Keratinocyte (primary cell): Measurements from ENCODE around the gene UQCRQ. TPM values are rescaled to one million over a fixed set of nuclear protein-coding genes. Genes with fewer than 3 reads are reported as not detected.

Source experiments
- DNase-seq: peaks from one replicate; pipeline ENCODE4 v3.0.0-alpha.2; 2011; ENCODE audit warnings: low read depth, missing footprints, low spot score
- FAIRE-seq: peaks from 2 replicates; lab custom pipeline; 2011; peaks lifted over from hg19 to GRCh38; lab: Jason Lieb, UNC
- H2AFZ ChIP-seq: 2 replicates; pipeline ENCODE4 v1.6.0; 2012; ENCODE audit warnings: low read length, control low read depth, inconsistent platforms; ENCODE audit not compliant: control insufficient read depth
- H3K27ac ChIP-seq: 2 replicates; pipeline ENCODE4 v1.5.1; 2011; ENCODE audit warnings: low read length; ENCODE audit not compliant: control insufficient read depth, insufficient read depth
- H3K27me3 ChIP-seq: 3 replicates; pipeline ENCODE4 v1.6.0; 2011; ENCODE audit warnings: low read length; ENCODE audit not compliant: control insufficient read depth, insufficient read depth; ENCODE audit errors: extremely low read depth
- H3K36me3 ChIP-seq, 2 experiments: 2 replicates in 1 of 2; 3 replicates in 1 of 2; pipeline ENCODE4 v1.5.1; 2011; ENCODE audit warnings: low read length in 2 of 2, mild to moderate bottlenecking in 1 of 2; ENCODE audit not compliant: control insufficient read depth in 2 of 2, insufficient read depth in 2 of 2; ENCODE audit errors: extremely low read depth in 1 of 2
- H3K4me1 ChIP-seq: 3 replicates; pipeline ENCODE4 v1.5.1; 2011; ENCODE audit warnings: low read length; ENCODE audit not compliant: control insufficient read depth, insufficient read depth; ENCODE audit errors: extremely low read depth
- H3K4me2 ChIP-seq: 3 replicates; pipeline ENCODE4 v1.6.0; 2011; ENCODE audit warnings: low read depth, low read length; ENCODE audit not compliant: control insufficient read depth, insufficient read depth; ENCODE audit errors: extremely low read depth
- H3K4me3 ChIP-seq, 3 experiments: fragments of 200-600 bp in 1 of 3; sonication (generic) in 1 of 3; 2 replicates in 2 of 3; 3 replicates in 1 of 3; pipeline ENCODE4 v1.5.1; 2011 to 2016; ENCODE audit warnings: low read length in 3 of 3, mild to moderate bottlenecking in 3 of 3, control low read depth in 2 of 3, inconsistent platforms in 1 of 3, low read depth in 1 of 3, mixed read lengths in 1 of 3, mixed run types in 1 of 3, moderate library complexity in 1 of 3; ENCODE audit not compliant: control insufficient read depth in 2 of 3, insufficient read depth in 2 of 3; ENCODE audit errors: extremely low read depth in 1 of 3
- H3K79me2 ChIP-seq: 2 replicates; pipeline ENCODE4 v1.6.0; 2012; ENCODE audit warnings: low read length; ENCODE audit not compliant: control insufficient read depth, insufficient read depth
- H3K9ac ChIP-seq: 3 replicates; pipeline ENCODE4 v1.6.0; 2011; ENCODE audit warnings: low read length; ENCODE audit not compliant: control insufficient read depth, insufficient read depth; ENCODE audit errors: extremely low read depth
- H3K9me1 ChIP-seq: 3 replicates; pipeline ENCODE4 v1.6.0; 2011; ENCODE audit warnings: low read length; ENCODE audit not compliant: control insufficient read depth, insufficient read depth; ENCODE audit errors: extremely low read depth
- H3K9me3 ChIP-seq: 2 replicates; pipeline ENCODE4 v1.5.1; 2012; ENCODE audit warnings: low read depth, low read length; ENCODE audit not compliant: control insufficient read depth
- H4K20me1 ChIP-seq: 3 replicates; pipeline ENCODE4 v1.6.0; 2011; ENCODE audit warnings: low read length; ENCODE audit not compliant: control insufficient read depth, insufficient read depth; ENCODE audit errors: extremely low read depth
- CTCF ChIP-seq, 3 experiments: IDR thresholded peaks in 1 of 3; conservative IDR thresholded peaks in 1 of 3; optimal IDR thresholded peaks in 1 of 3; 2 replicates in 2 of 3; 3 replicates in 1 of 3; pipeline versions ENCODE3 to v1.5.1; 2011; ENCODE audit warnings: low read length in 3 of 3, mild to moderate bottlenecking in 3 of 3, moderate library complexity in 2 of 3, control low read depth in 1 of 3, inconsistent platforms in 1 of 3; ENCODE audit not compliant: insufficient read depth in 2 of 3; ENCODE audit errors: extremely low read depth in 1 of 3
- EZH2 ChIP-seq: IDR thresholded peaks from one replicate; pipeline ENCODE4 v1.6.1; 2012; ENCODE audit warnings: inconsistent platforms, mild to moderate bottlenecking, low read length, moderate library complexity
- dilution Hi-C: fragments of 300-500 bp; cut with MboI; formaldehyde crosslinking; loops from one replicate; pipeline ENCODE4 v1.7.0; 2020; ENCODE audit warnings: low sequenced_read_pairs; ENCODE audit not compliant: extremely low pct_ligation_motif_present
- polyA plus RNA-seq, 5 experiments: library from polyadenylated mRNA; depleted of rRNA in 3 of 5; stranded (reverse) in 3 of 5; stranded (forward) in 1 of 5; unstranded in 1 of 5; fragments of >200 nt; gene quantifications; 1 replicate in 1 of 5; 2 replicates in 3 of 5; 3 replicates in 1 of 5; pipeline versions ENCODE4 v1.2.1 to v1.2.3, GENCODE V29; 2011 to 2012; ENCODE audit warnings: missing spikeins in 2 of 5, low read depth in 1 of 5, low replicate concordance in 1 of 5

Gene UQCRQ
- polyA plus RNA-seq, 1 donor (not counting 4 experiments of a cell fraction or from before 2014, with no cell fraction given): 488 TPM

- Histone ChIP-seq H3K36me3 (no peaks in the 10 kb centered on the region), H3K4me2 (no peak overlapping the region), H2AFZ (no peak overlapping the region), H3K9me3 (no peaks in the 10 kb centered on the region), H3K27me3 (no peaks in the 10 kb centered on the region), H3K9ac (no peak overlapping the region), H3K4me1 (peaks cover 3% of the 10 kb centered on the region), H3K79me2 (no peaks in the 10 kb centered on the region), H3K27ac (no peak overlapping the region), H3K9me1 (no peaks in the 10 kb centered on the region), H4K20me1 (no peaks in the 10 kb centered on the region), H3K4me3 (no peak overlapping the region)
- FAIRE-seq: no peak
- dilution Hi-C loops: no loop called here
- DNase-seq: no peak
- no peak for TF ChIP-seq CTCF (optimal IDR thresholded peaks at IDR 0.05 in 1 of 3, IDR thresholded peaks at IDR 0.05 in 1 of 3, conservative IDR thresholded peaks at IDR 0.05 in 1 of 3; ENCODE audit: extremely low read depth in 1 of 3, insufficient read depth in 2 of 3, low read length in 3 of 3)
- no peak for TF ChIP-seq EZH2
These were observed 5.7 kb upstream of the UQCRQ start for GRCh38 chr5:132860742-132861141.

GRCh38 chr5:132865668-132866341 lies 637 bp upstream of the UQCRQ start:
- H3K79me2 ChIP-seq: peaks cover 17% of the 10 kb centered on the region
- no peak for FAIRE-seq
- no peak for DNase-seq
- peak overlapping the region; percentile 96 for H3K9ac ChIP-seq
- H3K9me1 ChIP-seq: no peaks in the 10 kb centered on the region
- dilution Hi-C loops: no loop called here
- peak overlapping the region; percentile 91 for H3K27ac ChIP-seq
- no peaks in the 10 kb centered on the region for H3K9me3 ChIP-seq
- peaks cover 2% of the 10 kb centered on the region for H4K20me1 ChIP-seq
- TF ChIP-seq EZH2 (no peak), CTCF (optimal IDR thresholded peaks at IDR 0.05 in 1 of 3, IDR thresholded peaks at IDR 0.05 in 1 of 3, conservative IDR thresholded peaks at IDR 0.05 in 1 of 3; ENCODE audit: extremely low read depth in 1 of 3, insufficient read depth in 2 of 3, low read length in 3 of 3) (no peak)
- H3K4me2 ChIP-seq: peak overlapping the region; percentile 89
- peak overlapping the region; percentile 91 for H2AFZ ChIP-seq
- peaks cover 14% of the 10 kb centered on the region for H3K4me1 ChIP-seq
- H3K4me3 ChIP-seq: peak overlapping the region; percentile 69 to 99 (median 98)
- no peaks in the 10 kb centered on the region for H3K27me3 ChIP-seq
- H3K36me3 ChIP-seq: peaks cover 0 to 14% of the 10 kb centered on the region in 2 experiments
